Measurements from ENCODE around the gene LHX2.
"Not testable (repeated sequence)": the region's sequence is repeated elsewhere in the genome, so short reads cannot be mapped to it uniquely, and the experiment has no call there.

The LHX2 gene

GRCh38 chr9:123983047-123983446 is 28.5 kb upstream of the LHX2 start:
- Histone ChIP-seq H3K27me3 (ENCODE audit: control insufficient read depth, insufficient read depth, low read length) (peaks cover 42% of the 10 kb centered on the region), H3K4me3 (ENCODE audit: low read depth, low read length) (no peak overlapping the region), H3K36me3 (ENCODE audit: control insufficient read depth, insufficient read depth, low read length) (no peaks in the 10 kb centered on the region), H3K9me3 (ENCODE audit: control insufficient read depth, insufficient read depth, low read length) (no peaks in the 10 kb centered on the region), H3K4me1 (ENCODE audit: control insufficient read depth, insufficient read depth, low read length) (no peaks in the 10 kb centered on the region), H3K9ac (ENCODE audit: low read depth, low read length) (no peak overlapping the region)

DNA sequence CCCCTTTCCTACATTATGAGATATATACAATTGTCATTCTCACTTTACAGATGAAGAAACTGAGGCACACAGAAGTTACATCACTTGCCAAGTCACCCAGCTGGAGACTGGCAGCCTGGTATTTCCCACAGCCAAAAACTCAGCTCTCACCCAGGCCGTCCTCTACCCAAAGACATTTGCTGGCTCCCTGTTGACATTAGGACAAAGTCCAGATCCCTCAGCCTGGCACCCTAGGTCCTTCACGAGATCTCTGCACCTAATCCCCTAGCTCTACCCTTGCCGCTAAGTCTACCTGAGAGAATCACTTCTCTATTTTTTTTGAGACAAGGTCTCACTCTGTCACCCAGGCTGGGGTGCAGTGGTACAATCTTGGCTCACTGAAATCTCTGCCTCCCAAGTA is 26.8 kb upstream of the LHX2 start:
- H3K36me3 ChIP-seq (ENCODE audit: control insufficient read depth, insufficient read depth, low read length): no peaks in the 10 kb centered on the region
- no peak overlapping the region for H3K9ac ChIP-seq (ENCODE audit: low read depth, low read length)
- peaks cover 43% of the 10 kb centered on the region for H3K27me3 ChIP-seq (ENCODE audit: control insufficient read depth, insufficient read depth, low read length)
- H3K4me3 ChIP-seq (ENCODE audit: low read depth, low read length): no peak overlapping the region
- H3K4me1 ChIP-seq (ENCODE audit: control insufficient read depth, insufficient read depth, low read length): no peaks in the 10 kb centered on the region
- H3K9me3 ChIP-seq (ENCODE audit: control insufficient read depth, insufficient read depth, low read length): no peaks in the 10 kb centered on the region

DNA sequence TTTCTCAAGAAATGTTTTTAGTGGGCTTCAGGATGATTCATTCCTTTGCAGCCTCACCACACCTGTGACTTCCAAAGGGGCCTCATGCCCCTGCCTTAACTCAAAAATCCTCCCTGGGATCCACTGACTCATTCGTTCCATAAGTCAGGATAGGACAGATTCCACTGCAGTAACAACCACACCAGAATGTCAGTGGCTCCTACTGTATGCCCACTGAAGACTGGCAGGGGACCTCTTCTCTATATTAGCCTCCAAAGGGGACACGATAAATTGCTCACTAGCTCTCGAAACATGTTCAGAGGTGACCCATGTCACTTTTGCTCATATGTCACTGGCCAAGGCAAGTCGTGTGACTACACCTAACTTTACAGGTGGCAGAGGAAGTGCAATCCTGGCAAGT is 25.7 kb upstream of the LHX2 start:
- H3K9ac ChIP-seq (ENCODE audit: low read depth, low read length): no peak overlapping the region
- no peaks in the 10 kb centered on the region for H3K4me1 ChIP-seq (ENCODE audit: control insufficient read depth, insufficient read depth, low read length)
- peaks cover 43% of the 10 kb centered on the region for H3K27me3 ChIP-seq (ENCODE audit: control insufficient read depth, insufficient read depth, low read length)
- H3K36me3 ChIP-seq (ENCODE audit: control insufficient read depth, insufficient read depth, low read length): no peaks in the 10 kb centered on the region
- H3K9me3 ChIP-seq (ENCODE audit: control insufficient read depth, insufficient read depth, low read length): no peaks in the 10 kb centered on the region
- H3K4me3 ChIP-seq (ENCODE audit: low read depth, low read length): no peak overlapping the region

DNA sequence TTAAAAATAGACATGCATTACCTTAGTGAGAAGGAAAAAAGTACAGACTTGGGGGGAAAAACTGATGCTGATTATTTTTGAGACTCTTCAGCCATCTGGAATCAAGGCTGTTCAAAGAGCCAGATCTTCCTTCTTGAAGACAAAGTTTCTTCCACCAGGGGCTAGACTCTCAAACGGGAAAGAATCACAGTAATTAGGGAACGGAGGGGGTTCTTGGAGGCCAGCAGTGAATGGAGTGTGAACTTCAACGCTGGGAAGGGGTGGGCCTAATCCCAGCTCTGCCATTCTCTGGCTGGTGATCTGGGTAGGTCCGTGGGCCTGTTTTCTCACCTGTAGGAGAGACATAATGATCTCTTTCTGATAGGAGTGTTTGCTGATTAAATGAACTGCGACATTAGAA is 21.1 kb upstream of the LHX2 start:
- Histone ChIP-seq H3K4me3 (ENCODE audit: low read depth, low read length) (no peak overlapping the region), H3K9ac (ENCODE audit: low read depth, low read length) (no peak overlapping the region), H3K27me3 (ENCODE audit: control insufficient read depth, insufficient read depth, low read length) (peaks cover 52% of the 10 kb centered on the region), H3K9me3 (ENCODE audit: control insufficient read depth, insufficient read depth, low read length) (no peaks in the 10 kb centered on the region), H3K36me3 (ENCODE audit: control insufficient read depth, insufficient read depth, low read length) (no peaks in the 10 kb centered on the region), H3K4me1 (ENCODE audit: control insufficient read depth, insufficient read depth, low read length) (no peaks in the 10 kb centered on the region)

DNA sequence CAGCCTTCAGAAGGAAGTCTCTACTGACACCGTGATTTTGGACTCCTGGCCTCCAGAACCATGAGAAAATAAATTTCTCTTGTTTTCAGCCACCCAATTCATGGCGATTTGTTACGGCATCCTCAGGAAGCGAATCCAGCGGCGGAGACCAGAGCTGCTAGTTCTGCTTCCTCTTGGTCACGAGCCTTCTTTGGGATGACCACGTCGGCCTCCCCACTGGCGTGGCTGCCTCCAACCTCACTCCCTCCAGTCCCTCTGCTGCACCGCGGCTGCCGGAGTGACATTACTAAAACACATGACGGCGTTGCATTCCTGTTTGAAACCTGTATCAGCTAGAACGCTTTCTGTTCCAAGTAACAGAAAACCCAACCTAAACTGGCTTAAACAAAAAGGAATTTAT is 18.9 kb upstream of the LHX2 start:
- peaks cover 61% of the 10 kb centered on the region for H3K27me3 ChIP-seq (ENCODE audit: control insufficient read depth, insufficient read depth, low read length)

GRCh38 chr9:123996731-123997421 is 14.7 kb upstream of the LHX2 start:
- no peaks in the 10 kb centered on the region for H3K9me3 ChIP-seq (ENCODE audit: control insufficient read depth, insufficient read depth, low read length)
- no peak overlapping the region for H3K9ac ChIP-seq (ENCODE audit: low read depth, low read length)
- peaks cover 7% of the 10 kb centered on the region for H3K4me1 ChIP-seq (ENCODE audit: control insufficient read depth, insufficient read depth, low read length)
- H3K4me3 ChIP-seq (ENCODE audit: low read depth, low read length): peak overlapping the region; percentile 22
- H3K27me3 ChIP-seq (ENCODE audit: control insufficient read depth, insufficient read depth, low read length): peaks cover 77% of the 10 kb centered on the region
- H3K36me3 ChIP-seq (ENCODE audit: control insufficient read depth, insufficient read depth, low read length): no peaks in the 10 kb centered on the region

More for the DNA sequence above, 18.9 kb upstream of the LHX2 start:
- H3K9me3 ChIP-seq (ENCODE audit: control insufficient read depth, insufficient read depth, low read length); H3K36me3 ChIP-seq (ENCODE audit: control insufficient read depth, insufficient read depth, low read length); H3K9ac ChIP-seq (ENCODE audit: low read depth, low read length); H3K4me1 ChIP-seq (ENCODE audit: control insufficient read depth, insufficient read depth, low read length); H3K4me3 ChIP-seq (ENCODE audit: low read depth, low read length): not testable (repeated sequence)

- Histone ChIP-seq H3K4me3 (ENCODE audit: low read depth, low read length) (peak overlapping the region; percentile 48), H3K27me3 (ENCODE audit: control insufficient read depth, insufficient read depth, low read length) (peaks cover 86% of the 10 kb centered on the region), H3K4me1 (ENCODE audit: control insufficient read depth, insufficient read depth, low read length) (peaks cover 7% of the 10 kb centered on the region), H3K9me3 (ENCODE audit: control insufficient read depth, insufficient read depth, low read length) (no peaks in the 10 kb centered on the region), H3K36me3 (ENCODE audit: control insufficient read depth, insufficient read depth, low read length) (no peaks in the 10 kb centered on the region), H3K9ac (ENCODE audit: low read depth, low read length) (no peak overlapping the region)
These were observed 13.8 kb upstream of the LHX2 start for GRCh38 chr9:123997665-123998277.

- Histone ChIP-seq H3K36me3 (ENCODE audit: control insufficient read depth, insufficient read depth, low read length) (no peaks in the 10 kb centered on the region), H3K27me3 (ENCODE audit: control insufficient read depth, insufficient read depth, low read length) (peaks cover 92% of the 10 kb centered on the region), H3K4me3 (ENCODE audit: low read depth, low read length) (peak overlapping the region; percentile 48), H3K9me3 (ENCODE audit: control insufficient read depth, insufficient read depth, low read length) (no peaks in the 10 kb centered on the region), H3K9ac (ENCODE audit: low read depth, low read length) (no peak overlapping the region), H3K4me1 (ENCODE audit: control insufficient read depth, insufficient read depth, low read length) (peaks cover 7% of the 10 kb centered on the region)
These were observed 13.2 kb upstream of the LHX2 start for GRCh38 chr9:123998278-123998925.

DNA sequence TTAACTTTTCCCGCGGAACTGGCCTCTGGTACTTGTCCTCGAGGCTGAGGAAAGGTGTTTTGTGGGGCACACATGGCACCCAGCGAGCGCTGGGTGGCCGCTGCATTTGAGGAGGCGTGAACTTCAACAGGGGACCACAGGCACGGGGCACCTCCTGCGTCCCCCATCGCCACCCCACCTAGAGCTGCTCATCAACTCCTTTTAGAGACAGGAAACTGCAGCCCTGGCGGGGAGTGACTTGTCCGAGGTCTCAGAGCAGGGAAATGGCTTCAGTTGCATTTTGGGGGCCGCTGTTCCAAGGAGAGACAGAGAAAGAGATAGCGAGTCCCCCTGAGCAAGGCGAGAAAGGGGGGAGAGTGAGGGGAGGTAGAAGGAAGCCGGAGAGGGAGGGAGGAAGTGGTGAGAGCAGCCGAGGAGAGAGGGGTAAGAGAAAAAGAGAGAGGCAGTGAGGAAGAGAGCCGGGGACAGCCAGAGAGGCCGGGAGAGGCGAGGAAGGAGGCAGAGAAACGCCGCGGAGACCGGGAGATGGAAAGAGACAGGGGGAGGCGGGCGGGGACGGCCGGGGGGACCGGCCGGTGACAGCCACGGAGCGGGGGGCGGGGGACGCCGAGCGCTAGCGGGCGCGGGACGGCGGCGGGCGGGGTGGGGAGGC is 12.5 kb upstream of the LHX2 start:
- peaks cover 93% of the 10 kb centered on the region for H3K27me3 ChIP-seq (ENCODE audit: control insufficient read depth, insufficient read depth, low read length)
- no peak overlapping the region for H3K9ac ChIP-seq (ENCODE audit: low read depth, low read length)
- no peaks in the 10 kb centered on the region for H3K9me3 ChIP-seq (ENCODE audit: control insufficient read depth, insufficient read depth, low read length)
- no peaks in the 10 kb centered on the region for H3K36me3 ChIP-seq (ENCODE audit: control insufficient read depth, insufficient read depth, low read length)
- peaks cover 7% of the 10 kb centered on the region for H3K4me1 ChIP-seq (ENCODE audit: control insufficient read depth, insufficient read depth, low read length)
- peak overlapping the region; percentile 48 for H3K4me3 ChIP-seq (ENCODE audit: low read depth, low read length)

GRCh38 chr9:123999661-124000060 is 11.9 kb upstream of the LHX2 start:
- no peak overlapping the region for H3K9ac ChIP-seq (ENCODE audit: low read depth, low read length)
- H3K9me3 ChIP-seq (ENCODE audit: control insufficient read depth, insufficient read depth, low read length): no peaks in the 10 kb centered on the region
- H3K36me3 ChIP-seq (ENCODE audit: control insufficient read depth, insufficient read depth, low read length): no peaks in the 10 kb centered on the region
- peaks cover 93% of the 10 kb centered on the region for H3K27me3 ChIP-seq (ENCODE audit: control insufficient read depth, insufficient read depth, low read length)
- no peak overlapping the region for H3K4me3 ChIP-seq (ENCODE audit: low read depth, low read length)
- H3K4me1 ChIP-seq (ENCODE audit: control insufficient read depth, insufficient read depth, low read length): peaks cover 7% of the 10 kb centered on the region

DNA sequence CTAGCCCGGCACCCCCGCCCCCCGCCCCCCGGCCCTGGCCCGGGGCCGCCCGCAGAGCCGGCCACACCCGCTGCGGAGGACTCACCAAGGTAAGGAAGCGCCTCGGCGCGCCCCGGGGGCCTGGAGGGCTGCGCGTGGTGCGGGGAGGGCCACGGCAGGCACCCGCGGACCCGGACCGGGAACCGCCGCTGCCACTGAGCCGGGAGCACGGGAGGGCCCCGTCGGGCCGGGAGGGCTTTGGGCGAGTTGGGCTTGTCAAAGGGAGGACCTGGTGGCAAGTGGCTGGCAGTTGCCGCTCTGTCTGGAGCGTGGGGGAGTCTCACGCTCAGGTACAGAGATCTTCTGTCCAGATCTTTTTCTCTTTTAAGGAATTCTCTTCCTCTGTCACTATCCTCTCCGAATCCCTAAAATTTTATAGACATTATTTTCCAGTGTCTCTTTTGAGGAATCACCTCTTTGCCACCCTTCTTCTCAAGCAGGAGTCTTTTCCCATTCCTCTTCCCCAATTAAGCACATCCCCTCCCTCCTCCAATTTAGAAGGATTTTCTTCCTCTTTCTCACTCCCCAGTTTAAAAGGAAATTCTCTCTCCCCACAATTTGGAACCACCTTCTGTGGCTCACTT is 11.3 kb upstream of the LHX2 start:
- H3K9ac ChIP-seq (ENCODE audit: low read depth, low read length): no peak overlapping the region
- no peaks in the 10 kb centered on the region for H3K9me3 ChIP-seq (ENCODE audit: control insufficient read depth, insufficient read depth, low read length)
- peaks cover 93% of the 10 kb centered on the region for H3K27me3 ChIP-seq (ENCODE audit: control insufficient read depth, insufficient read depth, low read length)
- no peaks in the 10 kb centered on the region for H3K36me3 ChIP-seq (ENCODE audit: control insufficient read depth, insufficient read depth, low read length)
- H3K4me1 ChIP-seq (ENCODE audit: control insufficient read depth, insufficient read depth, low read length): peaks cover 10% of the 10 kb centered on the region
- H3K4me3 ChIP-seq (ENCODE audit: low read depth, low read length): peak overlapping the region; percentile 16

Measured in iPS-15b (cell line).